Measurements from ENCODE around the gene CCDC71. TPM values are rescaled to one million over a fixed set of nuclear protein-coding genes. Genes with fewer than 3 reads are reported as not detected.

Gene CCDC71
- total and polyA plus RNA-seq, 2 of the 13 experiments (the other 11 are each of a cell fraction or from before 2014, with no cell fraction given), result 9.7 to 14.3 TPM

GRCh38 chr3:49171119-49171774 lies 5.1 kb upstream of the CCDC71 start, which contains the start of gene KLHDC8B (continued):
- TF ChIP-seq PAXIP1 (CRISPR knock-in tag; conservative IDR thresholded peaks at IDR 0.05), result peak; percentile 66
- peak; percentile 50; the same call in 1 of the 2 replicates for TF ChIP-seq ZNF782 (CRISPR knock-in tag; IDR thresholded peaks at IDR 0.05; ENCODE audit: borderline replicate concordance)
- peak; percentile 79; the same call in 1 of the 2 replicates for TF ChIP-seq POGZ (CRISPR knock-in tag; IDR thresholded peaks at IDR 0.05)
- TF ChIP-seq NFAT5 (CRISPR knock-in tag; IDR thresholded peaks at IDR 0.05), result no peak
- TF ChIP-seq ARNTL (CRISPR knock-in tag; IDR thresholded peaks at IDR 0.05), result peak; percentile 66; the same call in 1 of the 2 replicates
- 0 out of 2 replicates have a peak, but pooled peaks have one; percentile 21 for TF ChIP-seq SATB2 (CRISPR knock-in tag; IDR thresholded peaks at IDR 0.05)
- TF ChIP-seq ZNF580 (CRISPR knock-in tag; IDR thresholded peaks at IDR 0.05; ENCODE audit: borderline replicate concordance, low read depth), result peak; percentile 82; the same call in 1 of the 2 replicates
- no peak for TF ChIP-seq HNRNPH1 (optimal IDR thresholded peaks at IDR 0.05; ENCODE audit: low read depth, low read length)
- peak; percentile 92 for TF ChIP-seq ZNF281 (CRISPR knock-in tag; IDR thresholded peaks at IDR 0.05; ENCODE audit: borderline replicate concordance)
- no peak for TF ChIP-seq PHB2 (IDR thresholded peaks at IDR 0.05; ENCODE audit: partially characterized antibody)
- TF ChIP-seq ZNF652 (CRISPR knock-in tag; IDR thresholded peaks at IDR 0.05; ENCODE audit: borderline replicate concordance, low read depth), result peak; percentile 98
- TF ChIP-seq ZNF124 (CRISPR knock-in tag; IDR thresholded peaks at IDR 0.05), result peak; percentile 28; the same call in 1 of the 2 replicates
- TF ChIP-seq RCOR2 (CRISPR knock-in tag; IDR thresholded peaks at IDR 0.05), result peak; percentile 55
- TF ChIP-seq ZNF343 (CRISPR knock-in tag; IDR thresholded peaks at IDR 0.05), result peak; percentile 58; the same call in 1 of the 2 replicates
- TF ChIP-seq MLX (CRISPR knock-in tag; IDR thresholded peaks at IDR 0.05), result no peak
- TF ChIP-seq ERF (CRISPR knock-in tag; IDR thresholded peaks at IDR 0.05), result peak; percentile 70; the same call in 1 of the 2 replicates
- TF ChIP-seq ZNF614 (CRISPR knock-in tag; IDR thresholded peaks at IDR 0.05; ENCODE audit: borderline replicate concordance), result peak; percentile 33; the same call in 1 of the 2 replicates

All from HepG2 (cell line).